GM19023 (cell line): ENCODE measurements around the gene CD247.

Experiments
- ATAC-seq: cut with Tn5 transposase; IDR thresholded peaks from one replicate; pipeline ENCODE4 v1.9.1; 2021; ENCODE audit warnings: mild to moderate bottlenecking, moderate library complexity; ENCODE audit not compliant: unreplicated experiment

CD247 gene

DNA sequence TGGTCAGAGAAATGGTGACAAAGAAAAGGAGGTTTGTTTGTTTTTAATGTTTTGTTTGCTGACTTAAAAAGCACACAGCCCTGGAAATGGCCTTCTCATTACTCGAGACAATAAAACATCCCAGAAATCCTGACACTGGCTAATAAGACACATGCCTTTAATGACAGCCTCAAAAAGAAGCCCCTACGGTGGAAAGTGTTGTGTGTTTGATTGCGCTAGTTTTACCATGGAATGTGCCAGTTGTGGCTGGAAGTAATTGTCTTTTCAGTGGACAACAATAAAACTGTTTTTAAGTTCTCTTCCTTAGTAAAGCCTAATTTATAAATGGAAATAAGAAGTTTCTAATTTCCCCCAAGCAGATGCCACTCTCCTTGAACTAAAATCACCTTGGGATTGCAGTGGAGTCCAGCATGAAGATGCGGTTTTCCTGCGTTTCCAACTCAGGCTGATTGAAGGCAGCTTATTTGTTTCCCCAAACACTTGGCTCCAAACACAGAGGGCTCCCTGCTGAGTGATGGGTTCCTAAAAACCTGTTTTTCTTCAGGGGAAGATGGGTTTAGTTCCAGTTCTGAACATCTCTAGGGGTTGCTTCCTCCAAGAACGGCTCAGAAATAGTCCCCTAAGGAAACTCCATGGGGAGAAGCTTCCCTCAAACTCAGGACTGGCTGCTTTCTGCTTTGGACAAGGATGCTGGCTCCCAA, 54.3 kb downstream of the CD247 start:
- ATAC-seq: no peak

DNA sequence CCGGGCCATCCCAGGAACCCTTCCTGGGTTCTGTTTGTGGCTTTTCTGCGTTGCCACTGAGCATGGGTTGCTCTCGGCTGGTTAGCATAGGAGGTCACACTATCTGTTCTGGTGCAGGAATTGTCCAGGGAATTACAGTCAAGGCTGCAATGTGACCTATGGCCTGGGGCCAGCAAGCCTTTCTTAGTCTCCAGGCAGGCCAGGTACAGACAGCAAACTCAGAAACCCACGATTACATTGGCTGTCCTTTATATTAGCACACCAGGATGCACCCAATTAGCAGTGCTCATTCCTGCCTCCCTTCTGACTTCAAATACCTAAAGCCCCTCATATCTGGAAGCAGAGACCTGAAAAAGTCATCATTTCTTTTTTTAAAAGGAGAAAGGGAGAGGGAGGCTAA, 55.2 kb downstream of the CD247 start:
- ATAC-seq: no peak

DNA sequence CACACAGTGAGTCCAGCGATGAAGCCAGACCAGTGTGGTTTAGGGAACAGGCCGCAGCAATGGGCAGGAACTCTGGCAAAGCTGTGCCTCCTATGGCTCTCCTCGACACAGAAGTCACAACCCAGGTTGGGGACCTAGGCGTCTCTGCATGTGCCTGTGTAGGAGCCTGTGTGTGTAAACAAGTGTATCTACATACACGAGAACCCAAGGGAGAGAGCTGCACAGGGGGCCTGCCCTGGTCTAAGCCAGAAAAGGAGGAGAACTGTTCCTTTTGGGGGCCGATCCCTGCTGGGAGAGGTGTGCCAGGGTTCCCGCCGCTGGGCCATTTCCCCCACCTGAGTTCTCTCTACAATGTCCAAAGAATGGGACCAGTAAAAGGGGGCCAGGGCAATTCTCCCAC, 56.0 kb downstream of the CD247 start:
- ATAC-seq: no peak

DNA sequence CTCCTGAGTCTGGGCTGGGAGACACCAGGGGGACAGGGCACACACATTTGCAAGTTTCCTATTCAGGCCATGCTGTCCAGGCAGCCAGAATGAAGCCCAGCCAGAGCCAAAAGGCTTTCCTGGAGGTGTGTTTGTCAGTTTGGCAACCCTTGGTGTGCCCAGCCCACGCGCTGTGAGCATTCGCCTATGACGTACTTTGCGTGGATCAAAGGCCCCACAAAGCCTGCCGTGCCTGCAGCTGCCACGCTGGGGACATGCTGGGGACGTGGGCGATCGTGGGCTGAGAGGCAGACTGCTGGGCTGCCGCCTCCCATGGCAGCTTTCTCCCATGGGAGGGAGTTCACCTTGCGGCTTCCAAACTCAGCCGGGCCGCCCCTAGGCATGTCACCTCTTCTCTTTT, 57.5 kb downstream of the CD247 start:
- ATAC-seq: no peak

DNA sequence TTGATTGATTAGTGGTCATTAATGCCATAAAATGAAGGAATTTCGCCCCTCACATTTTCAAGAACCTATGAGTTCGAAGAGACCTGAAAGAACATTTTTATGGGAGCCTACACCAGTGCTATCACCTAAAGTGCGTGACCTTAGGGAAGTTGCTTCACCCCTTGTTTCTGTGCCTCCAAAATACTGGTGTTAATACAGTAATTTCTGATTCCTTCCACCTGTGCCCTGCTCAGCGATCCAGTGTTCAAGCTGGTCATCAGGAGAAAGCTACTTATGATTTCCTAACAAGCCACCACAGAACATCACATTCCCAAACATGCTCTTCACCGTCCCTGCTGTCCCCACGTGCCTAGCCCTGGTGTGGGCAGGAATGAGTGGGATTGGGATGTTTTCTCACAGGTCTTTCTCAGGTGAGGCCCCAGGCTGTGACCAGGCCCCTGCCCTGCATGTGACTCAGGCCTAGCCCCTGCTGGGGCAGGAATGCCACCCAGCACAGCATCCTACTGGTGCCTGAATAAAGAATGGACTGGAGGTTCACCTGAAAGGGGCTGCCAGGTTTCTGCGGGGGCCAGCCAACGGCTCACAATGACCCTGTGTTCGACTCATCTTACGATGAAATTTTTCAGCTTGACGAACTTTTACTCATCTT, 60.3 kb downstream of the CD247 start:
- no peak for ATAC-seq

DNA sequence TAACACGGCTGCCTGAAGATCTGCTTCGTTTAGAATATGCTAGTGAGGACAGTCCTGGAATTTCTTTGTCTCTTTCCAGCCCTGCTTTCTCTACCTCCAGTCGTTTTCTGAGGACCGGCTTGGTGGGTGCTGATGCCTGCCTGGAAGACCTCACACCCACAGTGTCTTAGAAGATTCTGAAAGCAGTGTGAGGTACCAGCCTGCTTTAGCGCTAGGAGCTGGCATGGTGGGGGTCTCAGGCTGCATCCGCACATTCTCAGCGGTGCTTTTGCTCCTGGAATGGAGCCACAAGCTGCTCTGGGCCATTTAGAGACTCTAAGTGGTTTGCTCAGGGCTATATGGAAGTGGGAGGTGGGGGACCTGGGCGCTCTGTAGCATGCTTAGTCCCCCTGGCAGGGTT, 61.4 kb downstream of the CD247 start:
- no peak for ATAC-seq

DNA sequence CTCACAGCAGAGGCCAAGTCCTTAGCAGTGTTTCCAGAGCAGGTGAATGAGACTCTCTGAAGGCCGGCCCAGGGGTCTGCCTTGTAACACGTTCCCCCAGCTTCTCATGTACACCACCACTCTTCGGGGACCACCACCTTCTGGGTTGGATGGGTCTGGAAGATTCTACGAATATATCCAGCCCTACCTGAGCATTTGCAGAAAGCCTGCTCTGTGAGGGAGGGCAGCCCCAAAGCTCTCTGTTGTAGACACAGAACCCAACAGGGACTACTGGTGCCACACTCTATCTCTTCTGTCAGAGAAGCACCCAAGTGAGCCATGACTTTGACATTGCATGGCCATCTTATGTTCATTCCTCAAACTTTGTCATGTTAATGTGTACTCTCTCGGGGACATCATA, 61.8 kb downstream of the CD247 start:
- ATAC-seq: no peak

DNA sequence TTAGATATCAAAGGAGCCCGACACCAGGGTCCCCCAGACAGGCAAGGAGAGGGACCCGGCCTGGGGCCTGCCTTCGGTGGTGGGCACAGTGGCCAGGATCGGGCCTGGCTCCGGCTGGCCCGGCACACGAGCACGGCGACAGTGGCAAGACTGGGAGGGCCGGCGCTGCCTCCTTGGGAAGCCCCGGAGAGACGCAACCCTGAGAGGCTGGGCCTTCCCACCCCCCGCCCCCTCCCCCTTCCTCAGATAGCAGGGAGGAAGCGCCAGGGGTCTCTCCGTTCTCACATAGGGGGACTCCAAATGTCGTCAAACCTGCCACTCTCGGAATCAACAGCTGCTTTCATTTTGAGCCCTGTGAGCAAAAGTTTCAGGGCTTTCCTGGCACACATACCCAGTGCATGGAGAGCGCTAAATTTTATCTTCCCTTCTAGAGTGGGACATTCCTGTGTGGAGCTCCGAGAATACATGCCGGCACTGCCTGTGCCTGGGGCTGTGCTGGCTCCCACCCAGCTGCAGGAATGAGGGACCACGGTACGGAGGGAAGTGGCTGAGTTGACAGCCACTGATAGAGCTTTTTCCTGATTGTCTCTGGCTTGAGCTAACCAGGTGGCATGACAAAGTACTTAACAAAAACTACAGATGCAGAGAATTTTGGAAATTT, 62.4 kb downstream of the CD247 start:
- peak; percentile 39 for ATAC-seq

DNA sequence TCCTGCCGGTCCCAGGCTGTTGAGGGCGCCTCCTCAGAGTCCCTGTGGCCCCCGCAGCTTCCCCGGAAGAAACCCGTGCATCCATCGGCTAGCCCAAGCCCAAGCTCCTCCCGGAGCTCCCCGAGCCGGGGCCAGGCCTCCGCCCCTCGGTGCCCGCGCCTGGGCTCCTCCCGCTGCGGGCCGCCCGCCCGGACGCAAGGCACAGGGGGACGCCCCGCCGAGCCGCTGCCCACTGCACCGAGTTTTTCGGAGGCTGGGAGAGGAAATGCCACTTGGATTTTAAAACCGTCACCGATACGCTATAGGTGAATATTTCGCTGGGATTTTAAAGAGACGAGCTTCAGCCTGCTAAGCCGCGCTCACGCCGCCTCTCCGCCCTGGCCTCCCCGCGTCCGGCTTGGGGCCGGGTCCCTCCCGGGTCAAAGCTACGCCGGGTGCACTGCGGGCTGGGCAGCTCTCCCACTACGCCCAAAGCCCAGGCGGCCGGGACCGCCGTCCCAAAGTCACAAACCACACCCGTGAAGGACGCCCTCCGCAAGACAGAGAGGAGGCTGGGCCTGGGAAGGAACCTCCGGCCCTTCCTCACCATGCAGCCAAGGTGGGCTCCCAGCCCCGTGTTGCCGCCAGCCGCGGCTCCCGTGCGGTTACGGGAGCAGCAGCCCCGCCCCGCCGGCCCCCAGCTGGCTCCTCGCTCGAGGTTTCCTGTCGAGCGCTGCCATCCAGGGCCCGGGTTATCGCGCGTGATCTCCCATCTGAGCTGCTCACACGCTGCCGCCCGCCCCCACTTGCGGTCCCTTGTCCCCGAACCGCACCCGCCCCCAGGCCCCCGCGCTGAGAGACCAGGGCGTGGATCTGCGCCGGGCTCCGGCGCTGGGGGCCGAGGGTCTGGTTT, 63.2 kb downstream of the CD247 start:
- peak; percentile 62 for ATAC-seq

DNA sequence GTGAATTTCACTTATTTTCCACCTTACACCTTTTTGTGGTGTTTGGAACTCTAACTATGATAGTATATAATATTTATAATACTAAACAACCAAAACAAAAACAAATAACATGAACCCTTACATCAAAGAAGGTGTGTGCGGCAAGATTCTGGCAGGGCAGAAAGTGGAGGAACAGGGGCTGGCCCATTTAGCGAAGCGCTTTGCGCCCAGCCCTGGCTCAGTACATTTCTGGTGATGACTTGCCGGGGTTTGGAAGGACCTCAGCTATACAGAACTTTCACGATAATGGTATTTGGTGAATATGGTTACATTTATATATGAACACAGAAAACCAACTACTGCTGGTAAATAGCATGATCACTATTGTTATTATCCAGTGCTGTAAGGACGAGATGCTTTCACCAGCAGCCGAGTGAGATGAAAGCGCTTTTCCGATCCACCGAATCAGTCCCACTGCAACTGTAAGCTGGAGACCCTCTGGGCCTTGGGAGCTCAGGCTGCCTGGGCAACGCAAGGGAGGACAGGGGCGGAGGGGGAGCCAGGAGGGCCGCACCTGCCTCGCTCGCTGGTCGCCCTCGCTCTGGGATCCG, 63.9 kb downstream of the CD247 start:
- ATAC-seq: peak; percentile 22

DNA sequence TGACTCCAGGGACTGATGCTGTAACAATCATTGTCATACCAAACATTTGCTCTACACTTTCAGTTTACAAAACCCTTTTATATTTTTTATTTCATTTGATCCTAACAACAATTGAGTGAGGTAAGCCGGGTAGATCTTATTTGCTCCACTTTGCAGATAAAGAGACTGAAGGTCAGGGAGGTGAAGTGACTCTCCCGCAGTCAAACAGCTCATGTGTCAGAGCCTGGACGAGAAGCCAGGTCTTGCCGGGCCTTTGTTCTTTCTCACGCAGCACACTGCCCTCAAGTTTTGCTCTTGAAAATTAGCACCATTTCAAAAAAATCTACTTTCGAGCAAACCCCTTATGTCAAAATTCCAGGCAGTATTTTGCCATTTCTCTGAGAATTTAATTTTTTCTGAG, 65.2 kb downstream of the CD247 start:
- no peak for ATAC-seq

DNA sequence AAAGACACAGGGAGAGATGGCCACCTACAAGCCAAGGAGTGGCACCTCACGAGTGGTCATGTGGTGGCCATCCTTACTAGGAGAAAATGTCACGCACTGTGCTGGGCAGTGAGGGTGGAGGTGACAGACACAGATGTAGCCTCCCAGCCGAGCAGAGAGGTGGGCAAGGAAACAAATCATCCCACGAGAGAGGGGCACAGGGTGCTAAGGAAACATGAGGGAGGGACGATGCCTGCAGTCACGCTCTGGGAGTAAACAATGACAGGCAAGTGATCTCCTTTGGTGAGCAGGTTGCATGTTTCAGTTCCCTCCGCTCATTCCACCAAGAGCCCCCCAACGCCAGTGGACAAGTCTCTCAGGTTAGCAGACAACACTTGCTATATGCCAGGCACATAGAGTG, 65.8 kb downstream of the CD247 start:
- no peak for ATAC-seq

DNA sequence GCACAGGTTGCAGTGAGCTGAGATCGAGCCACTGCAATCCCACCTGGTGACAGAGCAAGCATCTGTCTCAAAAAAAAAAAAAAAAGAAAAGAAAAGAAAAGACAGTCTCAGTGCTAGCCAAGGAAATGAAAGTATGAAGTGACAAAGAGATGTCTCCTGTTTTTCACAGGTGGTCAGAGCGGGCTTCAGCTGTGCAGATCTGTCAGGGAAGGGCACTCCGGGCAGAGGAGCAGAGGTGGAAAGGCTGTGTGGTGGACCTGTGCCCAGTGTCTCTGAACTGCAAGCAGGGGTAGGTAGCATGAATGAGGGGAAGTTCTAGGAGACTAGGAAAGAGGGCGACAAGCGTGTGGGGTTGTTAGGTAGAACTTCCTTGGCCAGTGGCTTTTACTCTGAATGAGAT, 67.5 kb downstream of the CD247 start:
- no peak for ATAC-seq

DNA sequence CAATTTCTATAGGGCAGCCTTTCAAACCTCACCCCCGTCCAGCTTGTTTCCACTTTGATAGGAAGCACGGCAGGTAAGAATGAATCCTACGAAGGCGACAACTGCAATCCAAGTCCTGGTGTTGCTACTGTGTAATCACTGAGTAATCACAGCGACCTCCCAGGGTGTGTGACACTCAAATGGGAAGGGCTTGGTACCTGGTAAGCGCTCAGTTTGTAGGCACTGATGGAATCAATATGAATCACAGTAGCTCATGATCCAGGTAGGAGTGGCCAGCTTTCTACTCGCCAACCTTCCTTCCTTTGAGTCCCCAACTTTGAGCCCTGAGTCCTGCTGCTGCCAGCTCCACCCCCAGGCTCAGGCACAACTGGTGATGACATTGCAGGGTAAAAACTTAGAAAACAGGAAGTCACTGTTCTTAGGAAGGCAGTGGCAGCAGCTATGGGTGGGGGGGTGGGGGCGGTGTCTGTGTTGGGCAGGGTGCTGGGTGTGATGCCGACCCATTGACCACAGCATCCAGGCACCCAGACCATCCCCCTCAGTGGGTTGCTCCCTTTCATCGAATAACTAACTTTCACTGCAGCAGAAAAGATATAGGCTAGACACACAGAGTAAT, 70.7 kb downstream of the CD247 start:
- peak; percentile 63 for ATAC-seq

DNA sequence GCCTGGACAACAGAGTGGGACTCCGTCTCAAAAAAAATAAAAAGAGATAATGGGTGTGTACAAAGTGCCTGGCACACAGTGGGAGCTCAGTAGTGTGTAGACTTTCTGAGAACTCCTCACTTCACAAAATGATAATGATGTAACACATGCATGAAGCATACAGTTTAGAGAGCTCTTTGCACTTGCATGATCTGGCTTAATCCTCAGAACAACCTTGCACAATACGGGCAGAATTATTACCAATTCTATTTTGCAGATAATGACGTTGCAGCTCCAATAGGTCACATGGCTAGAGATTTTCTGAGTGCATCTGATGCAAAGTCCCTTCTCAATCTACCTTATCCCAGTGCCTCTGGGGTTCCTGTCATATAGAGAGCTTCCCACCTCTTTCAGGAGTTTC, 71.4 kb downstream of the CD247 start:
- no peak for ATAC-seq

DNA sequence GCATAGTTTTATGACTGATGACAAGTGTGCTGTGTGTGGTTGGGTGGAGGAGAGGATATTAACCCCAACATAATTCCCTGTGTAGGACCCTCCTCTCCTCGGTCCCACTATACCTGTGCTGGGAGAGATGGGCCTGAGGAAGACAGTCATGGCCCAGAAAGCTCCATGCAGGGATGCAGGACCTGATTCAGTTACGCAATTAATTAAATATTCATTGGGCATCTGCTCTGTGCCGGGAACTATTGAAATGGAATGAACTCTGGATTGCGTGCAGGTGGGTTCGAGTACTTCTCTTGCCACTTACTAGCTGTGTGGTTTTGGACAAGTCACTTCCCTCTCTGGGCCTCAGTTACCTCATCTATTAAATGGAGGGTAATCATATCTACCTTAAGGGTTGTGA, 74.6 kb downstream of the CD247 start:
- no peak for ATAC-seq

DNA sequence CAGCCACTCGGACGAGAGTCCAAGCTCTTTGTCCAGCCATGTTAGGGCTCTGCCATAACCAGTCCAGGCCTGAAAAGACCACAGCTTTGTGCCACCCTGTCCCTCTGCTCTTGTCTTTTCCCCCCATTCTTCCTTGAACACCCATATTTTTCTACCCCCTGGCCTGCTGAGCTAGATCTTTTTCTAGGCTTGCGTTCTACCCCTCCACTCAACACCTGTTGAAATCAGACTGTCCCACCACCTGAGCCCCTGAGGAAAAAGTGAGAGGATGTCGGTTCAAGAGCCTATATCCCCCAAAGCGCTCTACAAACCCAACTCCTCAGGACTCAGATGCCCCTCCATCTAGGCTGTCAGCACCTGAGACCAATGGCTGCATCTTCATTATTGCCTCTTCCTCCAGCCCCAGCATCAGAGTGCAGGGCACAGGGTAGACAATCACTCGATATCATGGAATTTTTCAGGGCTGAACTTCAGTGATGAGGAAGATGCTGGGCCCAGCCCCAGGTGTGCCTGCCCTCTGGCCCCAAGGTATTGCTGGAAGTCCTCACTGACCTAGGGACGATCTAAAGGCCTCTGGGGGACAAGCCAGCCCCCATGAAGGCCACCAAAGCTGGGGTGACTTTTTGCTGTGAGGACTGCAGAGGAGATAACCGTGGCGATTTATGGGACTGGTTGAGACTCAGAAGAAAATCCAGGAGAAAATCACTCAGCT, 75.3 kb downstream of the CD247 start:
- ATAC-seq: no peak

DNA sequence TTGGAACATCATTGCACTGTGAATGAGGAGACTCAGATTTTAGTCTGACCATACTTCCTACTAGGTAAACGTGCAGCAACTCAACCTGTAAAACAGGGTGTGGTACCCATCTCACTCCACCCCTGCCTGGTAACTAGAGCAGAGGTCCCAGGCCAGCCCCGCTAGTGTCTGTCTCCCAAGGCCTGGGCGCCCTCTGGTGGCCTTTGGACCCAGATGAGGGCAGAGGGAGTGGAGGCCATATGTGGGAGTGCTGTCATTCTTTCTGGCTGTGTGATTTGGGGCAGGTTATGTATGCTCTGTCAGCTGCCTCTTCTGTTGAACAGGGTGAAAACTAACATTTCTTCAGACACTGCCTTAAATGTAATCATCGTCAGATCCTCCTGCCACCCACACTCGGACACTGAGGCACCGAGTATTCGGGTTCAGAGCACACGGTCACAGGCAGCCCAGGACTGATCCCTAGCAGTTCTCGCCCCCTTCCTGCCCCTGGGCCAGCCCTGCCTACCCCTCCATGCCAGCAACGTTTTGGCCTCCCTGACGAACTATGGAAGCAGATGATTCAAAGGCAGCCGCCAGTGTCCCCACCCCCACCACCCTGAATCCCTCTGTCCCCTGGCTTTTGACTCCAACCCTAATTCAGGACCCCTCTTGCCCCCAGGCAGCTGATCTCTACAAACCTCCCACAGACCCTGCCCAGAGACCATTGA, 76.0 kb downstream of the CD247 start:
- peak; percentile 84 for ATAC-seq

DNA sequence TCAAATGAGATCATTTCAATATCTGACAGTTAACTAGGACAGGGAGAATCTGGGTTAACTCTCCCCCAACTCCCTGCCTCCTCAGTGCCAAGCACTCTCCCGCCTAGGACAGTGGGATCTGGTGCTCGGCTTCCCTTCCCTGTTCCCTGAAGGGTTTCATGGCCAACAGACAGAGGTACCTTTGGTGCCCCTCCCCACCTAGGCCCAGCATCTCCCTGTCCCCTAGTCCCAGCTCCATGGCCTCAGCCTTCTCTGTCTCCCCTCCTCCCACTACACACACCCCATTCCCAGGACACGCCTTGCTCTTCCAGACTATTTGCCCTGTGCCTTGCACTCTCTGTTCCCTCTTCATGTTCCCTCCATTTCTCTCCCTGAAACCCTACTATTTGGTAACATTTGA, 77.1 kb downstream of the CD247 start:
- no peak for ATAC-seq
